HPDE6-E6E7 (cell line): ENCODE results near the gene ERVW-1.
"Not testable (repeated sequence)": the region's sequence is repeated elsewhere in the genome, so short reads cannot be mapped to it uniquely, and the experiment has no call there.

ENCODE experiments used
- DNase-seq: peaks from one replicate; pipeline ENCODE4 v3.0.0; 2011; ENCODE audit warnings: missing footprints; ENCODE audit errors: extremely low spot score

Gene ERVW-1, protein sequence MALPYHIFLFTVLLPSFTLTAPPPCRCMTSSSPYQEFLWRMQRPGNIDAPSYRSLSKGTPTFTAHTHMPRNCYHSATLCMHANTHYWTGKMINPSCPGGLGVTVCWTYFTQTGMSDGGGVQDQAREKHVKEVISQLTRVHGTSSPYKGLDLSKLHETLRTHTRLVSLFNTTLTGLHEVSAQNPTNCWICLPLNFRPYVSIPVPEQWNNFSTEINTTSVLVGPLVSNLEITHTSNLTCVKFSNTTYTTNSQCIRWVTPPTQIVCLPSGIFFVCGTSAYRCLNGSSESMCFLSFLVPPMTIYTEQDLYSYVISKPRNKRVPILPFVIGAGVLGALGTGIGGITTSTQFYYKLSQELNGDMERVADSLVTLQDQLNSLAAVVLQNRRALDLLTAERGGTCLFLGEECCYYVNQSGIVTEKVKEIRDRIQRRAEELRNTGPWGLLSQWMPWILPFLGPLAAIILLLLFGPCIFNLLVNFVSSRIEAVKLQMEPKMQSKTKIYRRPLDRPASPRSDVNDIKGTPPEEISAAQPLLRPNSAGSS

DNA sequence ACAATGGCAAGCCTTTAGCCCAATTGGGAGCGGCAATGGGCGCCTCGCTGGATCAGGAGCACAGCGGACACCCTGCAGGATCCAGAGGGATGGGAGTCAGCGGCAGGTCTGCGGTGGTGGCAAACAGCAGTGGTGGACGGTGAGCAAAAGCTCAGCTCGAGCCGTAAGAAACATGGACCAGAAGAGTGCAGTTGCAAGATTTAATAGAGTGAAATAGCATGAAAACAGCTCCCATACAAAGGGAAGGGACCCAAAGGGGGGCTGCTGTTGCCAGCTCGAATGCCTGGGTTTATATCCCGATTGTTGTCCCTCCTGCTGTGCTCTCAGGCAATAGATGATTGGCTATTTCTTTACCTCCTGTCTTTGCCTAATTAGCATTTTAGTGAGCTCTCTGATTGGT lies at the start of gene ERVW-1:
Gene ERVW-1, minus strand, starts transcription at position 266 of the 400 bp plus-strand sequence. CDS start 7,565 bp downstream, outside the sequence.
- not testable (repeated sequence) for DNase-seq

DNA sequence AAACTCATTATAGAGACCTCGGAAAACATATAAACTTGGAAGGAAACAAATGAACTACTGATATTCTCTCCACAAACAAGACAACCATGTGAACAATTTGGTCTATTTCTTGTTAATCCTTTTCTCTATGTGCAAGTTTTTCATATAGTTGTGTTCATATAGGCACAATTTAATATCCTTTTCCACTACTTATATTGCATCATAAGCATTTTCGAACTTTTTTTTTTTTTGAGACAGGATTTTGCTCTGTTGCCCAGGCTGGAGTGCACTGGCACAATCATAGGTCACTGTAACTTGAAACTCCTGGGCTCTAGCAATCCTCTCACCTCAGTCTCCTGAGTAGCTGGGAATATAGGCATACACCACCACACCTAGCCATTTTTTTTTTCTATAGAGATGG lies 45.4 kb upstream of the ERVW-1 start:
- DNase-seq: no peak

DNA sequence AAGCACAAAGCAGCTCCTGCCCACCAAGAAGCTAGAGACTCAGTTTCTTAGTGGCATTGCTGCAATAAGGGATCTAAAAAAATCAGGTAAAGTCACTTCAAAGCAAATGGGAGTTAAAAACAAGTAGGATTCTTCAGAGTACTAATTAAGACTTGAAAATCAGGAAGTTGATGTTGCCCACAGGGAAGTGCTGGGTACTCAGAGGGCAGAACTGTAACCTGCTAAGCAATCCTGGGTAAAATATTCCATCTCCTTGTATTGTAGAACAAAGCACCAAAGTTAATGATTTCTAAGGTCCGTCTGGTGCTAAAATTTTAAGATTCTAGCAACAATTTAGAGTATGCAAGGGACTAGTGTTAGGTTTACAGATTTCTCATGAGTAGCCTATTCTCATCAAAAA lies 42.3 kb upstream of the ERVW-1 start:
- no peak for DNase-seq

DNA sequence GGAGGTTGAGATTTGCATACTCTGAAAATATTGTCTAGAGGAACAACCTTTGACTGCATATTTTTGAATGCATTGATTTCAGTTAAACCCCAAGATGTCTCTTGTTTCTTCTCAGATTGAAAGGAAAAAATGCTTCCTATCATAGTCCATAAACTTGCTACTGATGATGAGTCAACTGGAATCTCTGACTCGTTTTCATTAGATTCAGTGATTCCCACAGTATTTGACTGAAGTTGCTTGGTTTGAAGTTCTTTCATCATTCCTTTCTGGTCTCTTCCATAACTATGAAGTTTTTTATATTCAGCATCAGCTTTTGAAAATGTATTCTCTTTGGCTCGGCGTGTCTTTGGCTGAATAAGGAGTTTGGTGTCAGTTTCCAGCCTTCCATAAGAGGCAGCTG lies 39.9 kb upstream of the ERVW-1 start:
- no peak for DNase-seq

DNA sequence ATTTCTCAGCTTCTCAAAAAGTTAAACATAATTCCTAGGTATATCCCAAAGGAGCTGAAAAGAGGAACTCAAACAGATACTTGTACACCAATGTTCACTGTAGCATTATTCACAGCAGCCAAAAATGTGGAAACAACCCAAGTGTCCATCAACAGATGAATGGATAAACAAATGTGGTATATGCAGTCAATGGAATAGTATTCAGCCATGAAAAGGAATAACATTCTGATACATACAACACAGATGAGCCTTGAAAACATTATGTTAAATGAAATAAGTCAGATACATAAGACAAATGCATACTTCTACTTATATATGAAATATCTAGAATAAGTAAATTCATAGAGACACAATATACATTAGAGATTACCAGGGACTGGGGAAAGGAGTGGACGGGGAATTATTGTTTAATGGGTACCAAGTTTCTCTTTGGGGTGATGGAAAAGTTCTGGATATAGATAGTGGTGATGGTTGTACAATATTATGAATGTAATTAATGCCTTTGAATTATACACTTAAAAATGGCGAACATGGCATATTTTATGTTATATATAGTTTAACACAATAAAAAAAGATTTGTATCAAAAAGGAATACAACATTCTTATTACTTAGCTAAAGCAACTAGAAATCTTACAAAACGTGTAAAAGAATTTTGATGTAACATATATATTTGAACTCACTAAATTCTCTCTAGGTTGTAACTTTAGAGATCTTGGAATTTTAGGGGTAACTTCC lies 35.6 kb upstream of the ERVW-1 start:
- no peak for DNase-seq

DNA sequence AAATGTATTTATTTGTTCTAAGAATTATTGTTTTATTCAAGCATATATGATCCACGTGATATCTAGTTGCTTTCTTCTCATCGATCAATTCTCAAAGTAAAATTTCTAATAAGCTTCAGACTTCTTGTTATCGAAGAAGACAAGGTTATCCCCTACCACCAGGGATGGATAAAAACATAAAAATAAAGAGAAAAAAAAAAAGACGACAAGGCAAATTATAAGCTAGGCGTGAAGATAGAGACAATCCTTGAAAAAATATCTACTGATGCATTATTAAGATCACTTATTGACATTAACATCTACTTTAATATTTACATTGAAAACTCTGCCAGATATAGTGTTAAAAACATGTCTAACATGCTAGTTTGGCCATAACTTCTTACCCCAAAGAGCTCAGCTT lies 31.2 kb upstream of the ERVW-1 start:
- DNase-seq: no peak

DNA sequence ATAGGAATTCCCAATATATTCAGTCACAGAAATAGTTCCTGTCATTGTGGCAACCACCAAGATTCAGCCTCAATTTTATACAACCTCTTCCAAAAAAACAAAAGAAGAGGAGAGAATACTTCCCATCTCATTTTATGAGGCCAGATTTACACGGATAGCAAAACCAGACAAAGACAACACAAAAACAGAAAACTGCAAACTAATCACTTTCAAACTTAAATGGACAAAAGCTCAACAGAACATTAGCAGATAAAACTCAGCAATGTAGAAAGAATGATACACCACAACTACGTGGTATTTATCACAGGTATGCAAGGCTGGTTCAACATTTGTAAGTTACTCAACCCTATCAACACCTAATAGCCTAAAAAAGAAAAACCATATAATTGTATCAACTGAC lies 28.6 kb upstream of the ERVW-1 start:
- DNase-seq: no peak

DNA sequence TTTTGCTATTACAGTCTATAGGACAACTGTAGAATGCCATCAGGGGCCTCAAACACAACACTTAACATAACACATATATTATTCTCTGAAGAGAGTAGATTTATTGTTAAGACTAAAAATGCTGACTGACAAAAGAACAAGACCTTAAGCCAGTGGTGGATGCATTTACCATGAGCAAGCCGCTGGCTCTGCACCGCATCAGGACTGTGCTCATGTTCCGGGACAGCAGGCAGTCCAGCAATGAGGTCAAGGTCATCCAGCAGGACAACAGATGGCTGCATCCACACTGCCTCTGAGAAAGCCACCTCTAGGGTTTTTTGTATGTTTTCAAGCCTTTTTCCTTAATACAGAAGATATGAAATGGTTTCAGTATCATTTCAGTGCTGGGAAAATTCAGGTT lies 26.8 kb upstream of the ERVW-1 start:
- no peak for DNase-seq

DNA sequence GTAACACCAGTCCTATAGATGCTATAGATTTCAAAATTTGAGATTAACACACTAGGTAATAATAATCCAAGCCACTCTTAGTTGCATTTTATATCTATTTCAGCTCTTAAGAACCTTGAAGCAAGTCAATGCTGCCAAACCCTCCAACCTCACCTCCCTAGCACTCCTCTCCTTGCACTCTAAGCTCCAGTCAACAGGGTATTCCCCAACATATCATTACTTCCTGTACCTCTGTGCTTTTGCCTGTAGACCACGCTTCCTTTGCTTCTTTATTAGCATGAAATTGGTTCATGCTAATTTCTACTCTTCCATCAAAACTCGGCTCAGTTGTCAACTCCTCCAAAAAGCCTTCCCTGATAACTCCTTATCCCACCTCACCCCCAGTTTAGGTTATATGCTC lies 26.0 kb upstream of the ERVW-1 start:
- no peak for DNase-seq

DNA sequence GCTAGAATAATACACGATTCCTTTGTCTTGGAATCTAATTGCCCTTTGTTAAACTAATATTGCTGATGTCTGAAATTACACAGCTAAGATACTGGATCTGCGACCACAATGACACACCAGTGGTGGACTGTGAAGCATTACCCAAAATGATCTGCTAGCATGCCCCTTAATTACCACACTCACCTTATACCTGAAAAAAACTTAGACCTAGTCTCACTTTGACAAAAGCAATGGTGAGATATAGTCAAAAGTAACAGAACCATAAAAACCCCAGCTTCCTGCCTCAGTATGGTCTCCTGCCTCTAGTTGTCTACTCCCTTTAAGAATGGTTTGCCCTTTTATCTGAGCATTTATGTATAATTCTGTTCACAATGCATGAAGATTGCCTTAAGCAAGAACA lies 20.8 kb upstream of the ERVW-1 start:
- no peak for DNase-seq

DNA sequence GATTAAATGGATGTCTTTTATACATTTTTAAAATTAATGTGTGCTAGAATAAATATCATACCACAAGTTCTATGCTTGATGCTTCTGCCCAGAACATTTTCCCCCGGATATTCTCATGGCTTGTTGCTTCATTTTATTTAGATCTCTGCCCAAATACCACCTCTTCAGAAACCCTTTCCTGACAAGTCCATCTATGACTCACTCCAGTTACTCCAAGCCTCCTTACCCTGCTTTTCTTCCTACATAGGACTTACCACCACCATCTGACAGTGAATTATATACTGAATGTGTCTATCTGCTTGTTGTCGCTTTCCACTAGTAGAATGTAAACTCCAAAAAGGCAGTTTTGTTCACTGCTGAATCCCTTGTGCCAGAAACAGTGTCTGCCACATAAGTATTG lies 19.1 kb upstream of the ERVW-1 start:
- DNase-seq: no peak

DNA sequence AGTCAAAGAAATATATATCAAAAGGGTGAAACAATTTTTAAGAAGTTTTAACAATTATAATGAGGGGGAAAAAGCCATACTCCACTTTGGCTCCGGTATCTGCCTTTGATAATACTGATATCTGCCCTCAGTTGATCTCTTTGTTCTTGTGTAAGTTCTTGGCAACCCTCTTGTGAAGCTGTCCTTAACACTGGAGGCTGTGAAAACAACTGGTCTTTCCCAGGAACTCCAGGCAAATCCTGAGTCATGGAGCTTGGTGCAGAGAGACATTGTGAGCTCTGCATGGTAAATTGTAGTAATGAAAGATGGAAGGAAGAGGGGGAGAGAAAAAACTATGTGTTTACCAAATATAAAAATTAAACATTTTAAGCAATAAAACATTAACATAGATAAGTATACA lies 11.9 kb upstream of the ERVW-1 start:
- DNase-seq: no peak

DNA sequence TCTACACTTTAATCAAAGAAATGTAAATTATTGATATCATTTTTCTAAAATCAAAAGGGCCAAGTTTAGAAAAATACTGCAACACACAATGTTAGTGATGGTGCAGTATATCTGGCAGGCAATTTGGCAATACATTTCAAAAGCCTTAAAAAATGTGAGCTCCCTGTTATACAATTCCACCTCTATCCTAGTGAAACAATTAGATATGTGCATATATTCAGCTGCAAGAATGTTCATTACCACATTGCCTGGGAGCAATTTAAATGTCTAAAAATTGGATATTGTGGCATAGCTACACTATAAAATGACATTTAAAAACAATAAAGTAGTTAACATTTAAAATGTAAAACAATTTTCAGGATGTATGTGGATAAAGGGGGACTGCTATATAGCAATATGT lies 10.1 kb upstream of the ERVW-1 start:
- DNase-seq: no peak

DNA sequence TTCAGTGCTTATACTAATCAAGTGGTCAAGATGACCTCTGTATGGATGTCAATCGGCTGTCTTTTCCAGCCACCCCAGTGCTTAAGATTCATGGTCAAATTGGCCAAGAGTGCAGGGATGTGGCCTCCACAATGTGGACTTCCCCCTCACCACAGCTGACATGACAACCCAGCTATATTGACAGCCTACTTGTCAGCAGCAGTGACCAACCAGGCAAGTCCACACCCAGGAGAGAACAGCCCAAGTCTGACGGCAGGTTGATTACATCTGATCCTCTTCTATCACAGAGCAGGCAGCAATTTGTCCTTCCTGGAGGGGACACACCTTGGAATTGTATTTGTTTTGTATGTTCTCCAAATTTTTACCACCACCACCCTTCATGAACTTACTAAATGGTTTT lies 8.2 kb upstream of the ERVW-1 start:
- no peak for DNase-seq

DNA sequence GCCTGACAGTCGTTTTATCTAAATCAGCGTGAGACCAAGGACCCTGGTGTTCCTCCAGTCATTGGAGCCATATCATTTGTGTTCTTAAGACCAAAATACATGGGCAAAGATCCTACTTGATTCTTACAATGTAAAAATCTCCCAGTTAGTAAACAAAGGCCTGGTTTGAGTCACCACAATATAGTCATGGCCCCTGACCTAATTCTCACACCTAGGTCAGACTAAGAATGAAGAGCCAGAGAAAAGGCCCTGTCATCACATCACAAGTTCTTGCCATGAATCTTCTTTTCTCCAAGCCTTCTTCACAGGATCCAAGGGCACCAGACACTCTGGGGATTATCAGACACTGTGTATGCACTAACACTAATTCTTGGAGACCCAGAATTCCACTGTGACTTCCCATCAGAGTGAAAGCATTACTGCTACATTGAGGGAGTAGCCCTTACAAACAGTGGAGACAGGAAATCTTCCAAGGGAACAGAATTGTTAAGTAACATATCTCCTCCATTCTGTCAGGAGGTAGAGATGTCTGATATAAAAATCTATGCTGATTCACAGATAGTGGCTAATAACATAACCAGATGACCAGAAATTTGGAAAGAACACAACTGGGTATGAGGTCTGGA lies 7.6 kb upstream of the ERVW-1 start:
- DNase-seq: no peak

DNA sequence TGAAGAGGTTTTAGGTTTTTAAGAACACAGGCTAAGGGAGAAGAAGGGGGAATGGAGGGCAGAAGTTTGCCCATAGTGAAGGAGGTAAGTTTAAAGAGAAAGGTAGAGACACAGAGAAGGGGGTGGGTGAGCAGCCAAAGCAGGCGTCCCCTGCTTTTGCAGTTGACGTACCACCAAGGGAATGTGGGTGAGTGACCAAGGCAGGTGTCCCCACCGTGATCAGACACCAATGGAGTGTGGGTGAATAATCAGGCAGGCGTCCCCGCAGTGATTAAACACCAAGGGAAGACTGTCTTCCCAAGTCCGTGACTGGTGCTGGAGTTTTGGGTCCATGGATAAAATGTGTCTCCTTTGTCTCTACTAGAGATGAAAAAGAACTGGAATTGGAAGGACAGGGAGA lies 6.5 kb upstream of the ERVW-1 start:
- not testable (repeated sequence) for DNase-seq

DNA sequence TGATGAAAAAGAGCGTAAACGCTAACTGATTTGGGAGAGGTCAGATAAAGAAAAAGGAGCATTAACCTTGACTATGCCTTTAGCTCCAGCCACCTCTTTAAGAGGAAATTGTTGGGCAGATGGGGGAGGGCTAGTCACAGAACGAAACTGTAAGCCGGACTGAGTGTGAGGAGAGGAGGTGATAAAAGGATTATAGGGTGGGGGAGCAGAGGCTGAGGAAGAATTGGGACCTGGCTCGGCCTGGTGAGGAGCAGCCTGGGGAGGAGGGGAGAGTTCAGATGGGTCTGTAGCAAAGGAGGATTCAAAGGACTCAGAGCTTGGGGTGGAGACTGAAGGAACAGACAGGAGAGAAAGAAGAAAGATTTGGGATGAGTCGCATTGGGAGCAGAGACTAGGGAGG lies 5.9 kb upstream of the ERVW-1 start:
- not testable (repeated sequence) for DNase-seq

DNA sequence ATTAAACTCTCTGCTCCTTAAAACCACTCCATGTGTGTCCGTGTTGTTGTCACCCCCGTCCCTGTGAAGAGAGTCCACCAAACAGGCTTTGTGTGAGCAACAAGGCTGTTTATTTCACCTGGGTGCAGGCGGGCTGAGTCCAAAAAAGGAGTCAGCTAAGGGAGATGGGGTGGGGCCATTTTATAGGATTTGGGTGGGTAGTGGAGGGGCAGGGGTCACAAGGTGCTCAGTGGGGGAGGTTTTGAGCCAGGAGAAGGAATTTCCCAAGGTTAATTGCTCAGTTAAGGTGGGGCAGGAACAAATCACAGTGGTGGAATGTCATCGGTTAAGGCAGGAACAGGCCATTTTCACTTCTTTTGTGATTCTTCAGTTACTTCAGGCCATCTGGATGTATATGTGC lies 1.4 kb upstream of the ERVW-1 start:
- not testable (repeated sequence) for DNase-seq

DNA sequence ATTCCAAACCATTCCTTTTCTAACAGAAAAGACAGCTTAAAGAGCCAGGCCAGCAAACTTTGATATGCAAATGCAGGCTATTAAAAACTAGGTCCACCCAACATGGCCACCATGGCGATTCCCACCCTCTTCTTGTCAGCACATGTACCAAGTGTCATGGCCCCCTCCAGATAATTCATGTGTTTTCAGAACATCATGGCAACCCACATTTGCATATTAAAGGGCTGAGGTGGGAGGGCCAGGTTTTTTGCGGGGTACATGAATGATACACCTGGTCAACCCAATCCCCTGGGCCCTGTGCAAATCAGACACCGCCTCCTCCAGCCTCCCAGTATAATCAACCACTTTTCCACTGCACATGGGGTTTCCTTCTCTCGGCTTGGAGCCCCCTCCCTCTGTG lies 965 bp upstream of the ERVW-1 start:
- DNase-seq: no peak

DNA sequence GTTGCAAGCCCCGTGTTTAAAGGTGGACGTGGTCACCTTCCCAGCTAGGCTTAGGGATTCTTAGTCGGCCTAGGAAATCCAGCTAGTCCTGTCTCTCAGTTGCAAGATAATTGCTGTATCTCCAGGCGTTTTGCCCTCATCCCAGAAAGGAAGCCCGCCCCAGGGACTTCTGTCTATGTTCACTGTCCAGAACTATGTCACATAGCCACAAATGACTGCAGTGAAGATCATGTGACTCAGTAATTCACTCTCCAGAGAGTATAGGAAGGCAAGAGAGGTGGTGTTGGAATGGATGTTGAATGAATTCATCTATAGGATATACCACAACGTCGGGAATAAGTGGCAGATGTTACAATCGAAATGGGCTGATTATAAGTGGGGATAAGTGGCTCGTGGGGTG lies 349 bp upstream of the ERVW-1 start:
- no peak for DNase-seq

DNA sequence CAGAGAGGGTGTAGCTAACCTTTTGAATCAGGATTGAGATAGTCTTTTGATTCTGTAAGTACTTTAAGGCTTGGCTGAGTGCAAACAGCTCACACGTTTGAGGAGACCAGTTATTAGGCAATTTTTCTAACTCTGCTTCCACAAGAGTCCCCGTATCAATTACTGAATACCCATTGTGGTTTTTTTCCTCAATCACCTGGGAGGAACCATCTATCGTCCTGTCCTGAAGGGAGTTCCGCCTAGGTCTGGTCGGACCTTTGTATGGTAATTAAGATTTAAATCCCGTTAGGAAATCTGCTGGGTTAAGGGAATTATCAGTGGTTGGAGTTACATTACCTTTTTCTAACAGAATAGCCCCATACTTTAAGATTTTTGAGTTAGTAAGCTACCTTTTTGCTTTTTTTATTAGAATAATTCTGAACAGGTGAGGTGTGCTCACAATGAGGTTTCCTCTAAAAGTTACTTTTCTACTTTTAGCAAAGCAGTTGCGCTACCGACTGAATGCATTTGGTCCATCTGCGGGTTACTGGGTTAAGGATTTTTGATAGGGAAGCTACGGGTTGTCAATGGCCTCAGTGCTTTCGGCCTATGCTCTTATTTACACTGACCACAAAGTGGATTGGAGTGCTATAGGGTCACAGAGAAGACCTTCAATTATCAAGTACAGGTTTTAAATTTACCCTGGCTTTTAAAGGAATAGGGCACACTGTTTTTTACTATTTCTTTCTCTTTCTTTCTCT lies 1.7 kb downstream of the ERVW-1 start:
- DNase-seq: not testable (repeated sequence)

DNA sequence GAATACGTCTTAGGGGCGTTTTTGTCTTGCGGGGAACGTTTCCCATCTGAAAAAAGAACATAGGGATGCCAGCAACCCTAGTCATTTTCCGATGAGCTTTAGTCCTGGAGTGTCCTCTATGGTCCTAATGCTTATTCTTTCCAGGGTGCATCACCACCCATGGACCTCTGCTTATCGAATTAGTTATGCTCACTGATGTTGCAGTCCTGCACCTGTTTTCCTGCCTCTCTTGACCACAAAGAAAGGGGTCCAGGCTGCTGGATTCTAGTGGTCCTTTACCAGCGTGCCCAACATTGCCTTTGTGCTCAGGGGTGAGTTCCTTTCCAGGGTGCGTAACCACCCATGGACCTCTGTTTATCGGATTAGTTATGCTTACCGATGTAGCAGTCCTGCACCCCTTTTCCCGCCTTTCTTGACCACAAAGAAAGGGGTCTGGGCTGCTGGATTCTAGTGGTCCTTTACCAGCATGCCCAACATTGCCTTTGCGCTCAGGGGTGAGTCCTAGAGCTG lies 2.4 kb downstream of the ERVW-1 start:
- DNase-seq: not testable (repeated sequence)
